Middle frontal gyrus (tissue), 1 donor: ENCODE measurements around the gene DENND6B.
"Not testable (repeated sequence)": the region's sequence is repeated elsewhere in the genome, so short reads cannot be mapped to it uniquely, and the experiment has no call there.

ENCODE experiments used
- DNase-seq: peaks from one replicate; pipeline ENCODE4 v3.0.0-alpha.2; 2015; ENCODE audit warnings: low spot score; ENCODE audit errors: extremely low spot score

The DENND6B gene

GRCh38 chr22:50339945-50340879, 13.4 kb upstream of the DENND6B start:
- no peak for DNase-seq

- DNase-seq = no peak
Measured at GRCh38 chr22:50338860-50339462, 12.1 kb upstream of the DENND6B start.

- no peak for DNase-seq
Measured at GRCh38 chr22:50338042-50338573, 11.3 kb upstream of the DENND6B start.

GRCh38 chr22:50337262-50338041, 10.6 kb upstream of the DENND6B start:
- DNase-seq = no peak

- not testable (repeated sequence) for DNase-seq
Measured at GRCh38 chr22:50334433-50334832, 7.6 kb upstream of the DENND6B start.

- no peak for DNase-seq
Measured at GRCh38 chr22:50329236-50329635, 2.4 kb upstream of the DENND6B start.

GRCh38 chr22:50327711-50328019, 853 bp upstream of the DENND6B start:
- no peak for DNase-seq

GRCh38 chr22:50326225-50326955, 422 bp downstream of the DENND6B start:
- DNase-seq = no peak

GRCh38 chr22:50325444-50326224, 1.2 kb downstream of the DENND6B start:
- DNase-seq = no peak

GRCh38 chr22:50323900-50324299, 2.9 kb downstream of the DENND6B start:
- no peak for DNase-seq

- not testable (repeated sequence) for DNase-seq
Measured at GRCh38 chr22:50322382-50323104, 4.3 kb downstream of the DENND6B start.

- no peak for DNase-seq
Measured at GRCh38 chr22:50320671-50321325, 6.0 kb downstream of the DENND6B start.

- no peak for DNase-seq
Measured at GRCh38 chr22:50320116-50320515, 6.7 kb downstream of the DENND6B start.

- no peak for DNase-seq
Measured at GRCh38 chr22:50319503-50319951, 7.3 kb downstream of the DENND6B start.

GRCh38 chr22:50318698-50319411, 8.0 kb downstream of the DENND6B start:
- DNase-seq = no peak

- DNase-seq = no peak
Measured at GRCh38 chr22:50318356-50318697, 8.5 kb downstream of the DENND6B start.

GRCh38 chr22:50317674-50318073, 9.1 kb downstream of the DENND6B start:
- DNase-seq = no peak

GRCh38 chr22:50317178-50317577, 9.6 kb downstream of the DENND6B start:
- DNase-seq = no peak
